ENCODE measurements around the gene ITSN1.

The ITSN1 gene

GRCh38 chr21:33769057-33769456, 126.8 kb downstream of the ITSN1 start:
- Histone ChIP-seq H3K79me2 (ENCODE audit: control insufficient read depth, insufficient read depth, low read length, poor library complexity) (no peaks in the 10 kb centered on the region), H3K14ac (ENCODE audit: low read length) (no peak overlapping the region), H3K4me2 (ENCODE audit: low read length) (no peak overlapping the region), H3K18ac (ENCODE audit: low read length) (no peak overlapping the region), H2AFZ (ENCODE audit: insufficient read depth, low read length, poor library complexity) (no peak overlapping the region), H3K9me3 (ENCODE audit: insufficient read depth, low read depth, low read length) (no peaks in the 10 kb centered on the region), H2BK12ac (ENCODE audit: low read length) (no peak overlapping the region), H3K36me3 (ENCODE audit: control insufficient read depth in 1 of 2, insufficient read depth in 2 of 2, low read length in 2 of 2) (peaks cover 15 to 22% of the 10 kb centered on the region in 2 experiments), H3K79me1 (ENCODE audit: low read length) (peaks cover 2% of the 10 kb centered on the region), H3K4me1 (ENCODE audit: control insufficient read depth in 1 of 2, insufficient read depth in 2 of 2, low read length in 2 of 2) (no peaks in the 10 kb centered on the region), H4K91ac (ENCODE audit: low read depth, low read length) (no peak overlapping the region), H2BK5ac (ENCODE audit: low read depth, low read length, poor library complexity) (no peak overlapping the region), H3K4ac (ENCODE audit: low read depth, low read length) (no peak overlapping the region), H3K23ac (ENCODE audit: low read length) (no peak overlapping the region), H4K12ac (ENCODE audit: low read depth, low read length) (no peak overlapping the region), H3K4me3 (ENCODE audit: low read depth, low read length) (no peak overlapping the region), H2BK120ac (ENCODE audit: insufficient read depth, low read length, poor library complexity) (no peak overlapping the region), H3K27ac (ENCODE audit: low read depth, low read length) (no peak overlapping the region), H2AK5ac (ENCODE audit: low read length) (no peak overlapping the region), H4K8ac (ENCODE audit: low read depth, low read length) (no peak overlapping the region), H3K27me3 (ENCODE audit: insufficient read depth, low read length) (no peaks in the 10 kb centered on the region), H3K9ac (ENCODE audit: low read length) (no peak overlapping the region)
- WGBS (ENCODE audit: extremely low coverage, insufficient coverage, insufficient read length), result no CpG with 5 or more reads among the region's 1 CpG
- DNase-seq, result no peak

DNA sequence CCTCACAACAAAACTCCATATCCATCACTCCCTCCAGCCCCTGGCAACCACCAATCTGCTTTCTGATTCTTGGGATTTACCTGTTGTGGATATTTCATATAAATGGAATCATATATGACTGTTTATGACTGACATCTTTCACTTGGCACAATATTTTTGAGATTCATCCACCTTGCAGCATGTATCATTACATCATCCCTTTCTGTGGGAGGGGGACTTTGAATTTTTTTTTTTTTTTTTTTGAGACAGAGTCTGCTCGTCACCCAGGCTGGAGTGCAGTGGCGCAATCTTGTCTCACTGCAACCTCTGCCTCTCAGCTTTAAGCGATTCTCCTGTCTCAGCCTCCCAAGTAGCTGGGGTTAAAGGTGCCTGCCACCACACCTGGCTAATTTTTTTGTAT, 128.2 kb downstream of the ITSN1 start:
- Histone ChIP-seq H3K79me1 (ENCODE audit: low read length) (peaks cover 2% of the 10 kb centered on the region), H3K23ac (ENCODE audit: low read length) (no peak overlapping the region), H4K12ac (ENCODE audit: low read depth, low read length) (no peak overlapping the region), H3K27me3 (ENCODE audit: insufficient read depth, low read length) (no peaks in the 10 kb centered on the region), H3K18ac (ENCODE audit: low read length) (no peak overlapping the region), H3K9me3 (ENCODE audit: insufficient read depth, low read depth, low read length) (no peaks in the 10 kb centered on the region), H2AK5ac (ENCODE audit: low read length) (no peak overlapping the region), H4K91ac (ENCODE audit: low read depth, low read length) (no peak overlapping the region), H4K8ac (ENCODE audit: low read depth, low read length) (no peak overlapping the region), H3K4ac (ENCODE audit: low read depth, low read length) (no peak overlapping the region), H2BK12ac (ENCODE audit: low read length) (no peak overlapping the region), H2AFZ (ENCODE audit: insufficient read depth, low read length, poor library complexity) (no peak overlapping the region), H3K4me3 (ENCODE audit: low read depth, low read length) (no peak overlapping the region), H3K79me2 (ENCODE audit: control insufficient read depth, insufficient read depth, low read length, poor library complexity) (no peaks in the 10 kb centered on the region), H3K9ac (ENCODE audit: low read length) (no peak overlapping the region), H2BK5ac (ENCODE audit: low read depth, low read length, poor library complexity) (no peak overlapping the region), H3K4me1 (ENCODE audit: control insufficient read depth in 1 of 2, insufficient read depth in 2 of 2, low read length in 2 of 2) (no peaks in the 10 kb centered on the region), H3K14ac (ENCODE audit: low read length) (no peak overlapping the region), H3K36me3 (ENCODE audit: control insufficient read depth in 1 of 2, insufficient read depth in 2 of 2, low read length in 2 of 2) (peaks cover 16 to 28% of the 10 kb centered on the region in 2 experiments), H3K27ac (ENCODE audit: low read depth, low read length) (no peak overlapping the region), H3K4me2 (ENCODE audit: low read length) (no peak overlapping the region), H2BK120ac (ENCODE audit: insufficient read depth, low read length, poor library complexity) (no peak overlapping the region)
- no CpG with 5 or more reads among the region's 3 CpGs for WGBS (ENCODE audit: extremely low coverage, insufficient coverage, insufficient read length)
- no peak for DNase-seq

GRCh38 chr21:33771976-33772375, 129.7 kb downstream of the ITSN1 start:
- no peak overlapping the region for H3K9ac ChIP-seq (ENCODE audit: low read length)
- no peak overlapping the region for H3K4me3 ChIP-seq (ENCODE audit: low read depth, low read length)
- H3K23ac ChIP-seq (ENCODE audit: low read length), result no peak overlapping the region
- no peak overlapping the region for H4K8ac ChIP-seq (ENCODE audit: low read depth, low read length)
- no peak overlapping the region for H2AFZ ChIP-seq (ENCODE audit: insufficient read depth, low read length, poor library complexity)
- no peak overlapping the region for H2BK120ac ChIP-seq (ENCODE audit: insufficient read depth, low read length, poor library complexity)
- H2BK12ac ChIP-seq (ENCODE audit: low read length), result no peak overlapping the region
- DNase-seq, result no peak
- H2BK5ac ChIP-seq (ENCODE audit: low read depth, low read length, poor library complexity), result no peak overlapping the region
- H3K9me3 ChIP-seq (ENCODE audit: insufficient read depth, low read depth, low read length), result no peaks in the 10 kb centered on the region
- H3K4me1 ChIP-seq (ENCODE audit: control insufficient read depth in 1 of 2, insufficient read depth in 2 of 2, low read length in 2 of 2), result no peaks in the 10 kb centered on the region
- WGBS (ENCODE audit: extremely low coverage, insufficient coverage, insufficient read length), result no CpG with 5 or more reads among the region's 18 CpGs
- H3K18ac ChIP-seq (ENCODE audit: low read length), result no peak overlapping the region
- H3K79me2 ChIP-seq (ENCODE audit: control insufficient read depth, insufficient read depth, low read length, poor library complexity), result no peaks in the 10 kb centered on the region
- no peak overlapping the region for H2AK5ac ChIP-seq (ENCODE audit: low read length)
- no peak overlapping the region for H3K14ac ChIP-seq (ENCODE audit: low read length)
- no peak overlapping the region for H3K4ac ChIP-seq (ENCODE audit: low read depth, low read length)
- peaks cover 14 to 20% of the 10 kb centered on the region in 2 experiments for H3K36me3 ChIP-seq (ENCODE audit: control insufficient read depth in 1 of 2, insufficient read depth in 2 of 2, low read length in 2 of 2)
- peaks cover 2% of the 10 kb centered on the region for H3K79me1 ChIP-seq (ENCODE audit: low read length)
- H4K12ac ChIP-seq (ENCODE audit: low read depth, low read length), result no peak overlapping the region
- no peak overlapping the region for H3K4me2 ChIP-seq (ENCODE audit: low read length)
- no peak overlapping the region for H3K27ac ChIP-seq (ENCODE audit: low read depth, low read length)
- H3K27me3 ChIP-seq (ENCODE audit: insufficient read depth, low read length), result no peaks in the 10 kb centered on the region
- H4K91ac ChIP-seq (ENCODE audit: low read depth, low read length), result no peak overlapping the region

DNA sequence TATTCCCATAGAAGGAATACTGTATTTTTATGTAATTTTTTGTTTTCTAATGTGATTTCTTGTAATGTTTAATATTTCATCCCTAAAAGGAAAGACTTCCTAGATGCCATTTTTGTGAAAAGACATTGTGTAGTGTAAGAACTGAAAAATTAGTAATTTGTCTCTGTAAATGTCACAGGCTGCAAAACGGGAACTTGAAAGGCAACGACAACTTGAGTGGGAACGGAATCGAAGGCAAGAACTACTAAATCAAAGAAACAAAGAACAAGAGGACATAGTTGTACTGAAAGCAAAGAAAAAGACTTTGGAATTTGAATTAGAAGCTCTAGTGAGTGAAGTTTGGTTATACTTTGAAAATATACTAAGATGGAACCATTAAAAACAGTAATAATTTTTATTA, 132.2 kb downstream of the ITSN1 start:
- Histone ChIP-seq H3K23ac (ENCODE audit: low read length) (no peak overlapping the region), H2BK5ac (ENCODE audit: low read depth, low read length, poor library complexity) (no peak overlapping the region), H3K4me1 (ENCODE audit: control insufficient read depth in 1 of 2, insufficient read depth in 2 of 2, low read length in 2 of 2) (no peaks in the 10 kb centered on the region), H3K27ac (ENCODE audit: low read depth, low read length) (no peak overlapping the region), H3K9ac (ENCODE audit: low read length) (no peak overlapping the region), H3K18ac (ENCODE audit: low read length) (no peak overlapping the region), H3K14ac (ENCODE audit: low read length) (no peak overlapping the region), H2BK120ac (ENCODE audit: insufficient read depth, low read length, poor library complexity) (no peak overlapping the region), H3K9me3 (ENCODE audit: insufficient read depth, low read depth, low read length) (no peaks in the 10 kb centered on the region), H3K4ac (ENCODE audit: low read depth, low read length) (no peak overlapping the region), H2AK5ac (ENCODE audit: low read length) (no peak overlapping the region), H4K12ac (ENCODE audit: low read depth, low read length) (no peak overlapping the region), H4K91ac (ENCODE audit: low read depth, low read length) (no peak overlapping the region), H3K79me1 (ENCODE audit: low read length) (peaks cover 2% of the 10 kb centered on the region), H4K8ac (ENCODE audit: low read depth, low read length) (no peak overlapping the region), H2AFZ (ENCODE audit: insufficient read depth, low read length, poor library complexity) (no peak overlapping the region), H3K36me3 (ENCODE audit: control insufficient read depth in 1 of 2, insufficient read depth in 2 of 2, low read length in 2 of 2) (peaks cover 11 to 18% of the 10 kb centered on the region in 2 experiments), H2BK12ac (ENCODE audit: low read length) (no peak overlapping the region), H3K4me3 (ENCODE audit: low read depth, low read length) (no peak overlapping the region), H3K4me2 (ENCODE audit: low read length) (no peak overlapping the region), H3K27me3 (ENCODE audit: insufficient read depth, low read length) (no peaks in the 10 kb centered on the region), H3K79me2 (ENCODE audit: control insufficient read depth, insufficient read depth, low read length, poor library complexity) (no peaks in the 10 kb centered on the region)
- no CpG with 5 or more reads among the region's 4 CpGs for WGBS (ENCODE audit: extremely low coverage, insufficient coverage, insufficient read length)
- no peak for DNase-seq
